ENCODE data around the gene MPPE1. TPM values are rescaled to one million over a fixed set of nuclear protein-coding genes. Genes with fewer than 3 reads are reported as not detected.

MPPE1 gene
- total RNA-seq, 2 experiments from 2014 or later = 26.5 to 40.1 TPM

DNA sequence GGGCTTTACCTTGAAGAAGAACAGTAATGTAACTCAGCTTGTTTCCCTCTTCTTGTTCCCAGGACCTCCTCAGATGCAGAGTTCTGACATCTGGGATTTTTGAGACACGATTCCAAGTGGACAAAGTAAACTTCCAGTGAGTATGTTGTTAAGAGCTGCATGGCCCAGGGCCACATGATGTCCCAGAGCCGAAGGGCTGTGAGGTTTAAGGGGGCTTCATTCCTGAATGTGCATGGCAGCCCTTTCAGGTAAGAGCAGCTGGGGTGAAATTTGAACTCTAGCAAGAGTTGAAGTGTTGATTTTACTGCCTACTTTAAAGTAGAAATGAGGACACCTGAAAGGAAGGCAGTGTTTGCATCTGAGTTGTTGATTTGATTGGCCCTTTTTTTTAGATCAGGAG, 43.6 kb downstream of the MPPE1 start:
- Histone ChIP-seq H3K4me1 (ENCODE audit: insufficient read depth, low read length, poor library complexity, severe bottlenecking) (peaks cover 17% of the 10 kb centered on the region), H3K79me2 (ENCODE audit: insufficient read depth, low read depth, low read length) (no peaks in the 10 kb centered on the region), H3K9me3 (ENCODE audit: low read length) (no peaks in the 10 kb centered on the region), H3K9me2 (ENCODE audit: insufficient read depth, low read length) (no peaks in the 10 kb centered on the region), H2AFZ (ENCODE audit: low read length) (no peak overlapping the region), H4K20me1 (ENCODE audit: insufficient read depth, low read length) (no peaks in the 10 kb centered on the region), H3K27ac (ENCODE audit: low read depth, low read length, poor library complexity, severe bottlenecking) (no peak overlapping the region), H3K4me2 (ENCODE audit: low read length) (no peak overlapping the region), H3K36me3 (ENCODE audit: insufficient read depth, low read length) (no peaks in the 10 kb centered on the region), H3K4me3 (ENCODE audit: low read depth, low read length, poor library complexity, severe bottlenecking) (no peak overlapping the region)
- no TSS peak for BruUV-seq (replicated peaks)
- POLR2A ChIA-PET = interaction anchor here (0.8 kb wide), 1 partner anchor 453 kb away, joined by 3 read pairs; no protein-coding TSS in a partner anchor
- no peak for TF ChIP-seq EZH2phosphoT487 (IDR thresholded peaks at IDR 0.05; ENCODE audit: borderline replicate concordance, low read depth, low read length)
- no peak for TF ChIP-seq CTCF (conservative IDR thresholded peaks at IDR 0.05; ENCODE audit: low read length)
- intact Hi-C loops (cut with micrococcal nuclease; ENCODE audit: unreplicated experiment) = no loop called here
- no peak for DNase-seq (ENCODE audit: low spot score)
- CTCF ChIA-PET (ENCODE audit: unreplicated experiment) = no interaction called here

DNA sequence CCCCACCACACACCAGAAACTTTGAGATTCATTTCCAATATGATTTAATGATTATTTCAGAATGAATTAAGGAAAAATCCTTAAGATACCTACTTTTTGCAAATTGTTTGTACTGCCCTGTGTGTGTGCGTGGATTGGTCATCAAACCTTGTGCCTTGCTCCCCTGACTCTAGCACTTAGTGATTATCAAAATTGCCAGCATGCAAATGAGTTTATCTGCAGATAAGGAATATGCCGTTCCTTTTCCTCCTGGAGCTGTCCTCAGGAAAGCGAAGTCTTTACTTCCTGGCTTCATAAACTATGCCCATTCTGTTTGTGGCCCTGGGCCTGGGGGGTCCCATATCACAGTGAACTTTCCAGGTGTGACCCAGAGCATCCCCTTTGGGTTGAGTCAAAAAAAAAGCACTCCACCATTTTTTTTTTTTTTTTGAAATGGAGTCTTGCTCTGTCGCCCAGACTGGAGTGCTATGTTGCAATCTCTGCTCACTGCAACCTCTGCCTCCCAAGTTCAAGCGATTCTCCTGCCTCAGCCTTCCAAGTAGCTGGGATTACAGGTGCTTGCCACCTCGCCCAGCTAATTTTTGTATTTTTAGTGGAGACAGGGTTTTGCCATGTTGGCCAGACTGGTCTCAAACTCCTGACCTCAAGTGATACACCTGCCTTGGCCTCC, 45.5 kb downstream of the MPPE1 start:
- DNase-seq (ENCODE audit: low spot score) = no peak
- no peaks in the 10 kb centered on the region for H3K9me2 ChIP-seq (ENCODE audit: insufficient read depth, low read length)

More for the DNA sequence above, 45.5 kb downstream of the MPPE1 start:
- TF ChIP-seq CTCF (conservative IDR thresholded peaks at IDR 0.05; ENCODE audit: low read length) (no peak), EZH2phosphoT487 (IDR thresholded peaks at IDR 0.05; ENCODE audit: borderline replicate concordance, low read depth, low read length) (no peak)
- H2AFZ ChIP-seq (ENCODE audit: low read length) = no peak overlapping the region
- H3K36me3 ChIP-seq (ENCODE audit: insufficient read depth, low read length) = no peaks in the 10 kb centered on the region
- ChIA-PET POLR2A (interaction anchor here (0.6 to 0.9 kb wide), 2 partner anchors 12 to 75 kb away, joined by 3 to 5 read pairs; no protein-coding TSS in a partner anchor), CTCF (ENCODE audit: unreplicated experiment) (no interaction called here)
- H3K79me2 ChIP-seq (ENCODE audit: insufficient read depth, low read depth, low read length) = no peaks in the 10 kb centered on the region
- intact Hi-C loops (cut with micrococcal nuclease; ENCODE audit: unreplicated experiment) = no loop called here
- no peak overlapping the region for H3K4me3 ChIP-seq (ENCODE audit: low read depth, low read length, poor library complexity, severe bottlenecking)
- H3K27ac ChIP-seq (ENCODE audit: low read depth, low read length, poor library complexity, severe bottlenecking) = no peak overlapping the region
- no peaks in the 10 kb centered on the region for H3K9me3 ChIP-seq (ENCODE audit: low read length)
- no peaks in the 10 kb centered on the region for H3K4me1 ChIP-seq (ENCODE audit: insufficient read depth, low read length, poor library complexity, severe bottlenecking)
- H4K20me1 ChIP-seq (ENCODE audit: insufficient read depth, low read length) = no peaks in the 10 kb centered on the region
- H3K4me2 ChIP-seq (ENCODE audit: low read length) = no peak overlapping the region
- no TSS peak for BruUV-seq (replicated peaks)

All from OCI-LY7 (cell line).